Bronchial epithelial cell (primary cell): ENCODE measurements around the gene APBB2. TPM values are rescaled to one million over a fixed set of nuclear protein-coding genes. Genes with fewer than 3 reads are reported as not detected.

ENCODE experiments used
- DNase-seq: peaks from one replicate; pipeline ENCODE4 v3.0.0-alpha.2; 2010; ENCODE audit warnings: low read depth
- FAIRE-seq: peaks from 2 replicates; lab custom pipeline; 2011; peaks lifted over from hg19 to GRCh38; lab: Jason Lieb, UNC
- H3K27me3 ChIP-seq: 2 replicates; pipeline ENCODE4 v1.5.1; 2011; ENCODE audit warnings: low read length; ENCODE audit not compliant: control insufficient read depth, insufficient read depth
- H3K36me3 ChIP-seq: 2 replicates; pipeline ENCODE4 v1.5.1; 2011; ENCODE audit warnings: low read length; ENCODE audit not compliant: control insufficient read depth, insufficient read depth
- H3K4me3 ChIP-seq: 2 replicates; pipeline ENCODE4 v1.5.1; 2011; ENCODE audit warnings: mild to moderate bottlenecking, low read depth, low read length, control low read depth
- total RNA-seq: library from RNA; depleted of rRNA; stranded (reverse); fragments of >200 nt; gene quantifications from 2 replicates; pipeline ENCODE4 v1.2.1, GENCODE V29; 2014
- TF ChIP-seq, protein P1 (sequence below): IDR thresholded peaks from 2 replicates; pipeline ENCODE4 v1.5.1; 2011; ENCODE audit warnings: mild to moderate bottlenecking, moderate library complexity, low read length, control low read depth, inconsistent platforms; ENCODE audit not compliant: insufficient read depth, severe bottlenecking

The APBB2 gene
- total RNA-seq, 1 donor from 2014 or later: 39.2 TPM

DNA sequence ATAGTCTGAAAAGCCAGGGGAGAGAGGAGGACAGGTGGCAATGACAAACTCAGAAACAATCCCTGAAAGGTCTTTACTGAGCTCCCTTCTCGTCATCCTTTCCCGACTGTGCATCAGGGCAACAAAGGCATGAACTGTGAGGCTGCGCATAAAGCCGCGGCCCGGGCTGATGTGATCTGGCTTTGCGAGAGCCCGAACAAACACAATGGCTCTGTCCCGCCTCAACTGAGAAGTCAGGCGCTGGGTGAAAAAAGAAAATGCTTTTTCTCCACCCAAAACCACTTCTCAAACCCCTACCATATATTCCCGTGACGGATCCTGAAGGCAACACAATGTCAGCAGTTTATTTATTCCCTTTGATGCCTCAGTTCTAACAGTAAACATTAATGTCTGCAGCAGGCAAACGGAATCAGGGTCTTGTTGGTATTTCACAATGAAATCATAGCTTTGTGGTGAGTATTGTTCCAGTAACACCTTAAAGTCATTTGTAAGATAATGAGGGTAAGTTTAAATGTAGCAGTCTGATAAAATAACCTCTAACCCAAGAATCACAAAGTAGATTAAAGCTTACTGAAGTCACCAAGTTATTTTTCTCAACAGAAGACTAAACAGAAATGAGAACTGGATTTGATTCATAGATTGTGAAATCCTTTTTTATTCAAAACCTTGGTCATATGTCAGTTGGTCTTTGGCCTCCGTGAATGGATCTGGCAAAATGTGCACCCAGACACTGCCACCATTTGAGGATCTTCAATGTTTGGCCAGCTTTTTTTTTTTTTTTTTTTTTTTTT, 67.4 kb downstream of the APBB2 start:
- H3K27me3 ChIP-seq: no peaks in the 10 kb centered on the region
- DNase-seq (peak; percentile 44), FAIRE-seq (no peak)
- no peak overlapping the region for H3K4me3 ChIP-seq
- TF ChIP-seq, protein P1, sequence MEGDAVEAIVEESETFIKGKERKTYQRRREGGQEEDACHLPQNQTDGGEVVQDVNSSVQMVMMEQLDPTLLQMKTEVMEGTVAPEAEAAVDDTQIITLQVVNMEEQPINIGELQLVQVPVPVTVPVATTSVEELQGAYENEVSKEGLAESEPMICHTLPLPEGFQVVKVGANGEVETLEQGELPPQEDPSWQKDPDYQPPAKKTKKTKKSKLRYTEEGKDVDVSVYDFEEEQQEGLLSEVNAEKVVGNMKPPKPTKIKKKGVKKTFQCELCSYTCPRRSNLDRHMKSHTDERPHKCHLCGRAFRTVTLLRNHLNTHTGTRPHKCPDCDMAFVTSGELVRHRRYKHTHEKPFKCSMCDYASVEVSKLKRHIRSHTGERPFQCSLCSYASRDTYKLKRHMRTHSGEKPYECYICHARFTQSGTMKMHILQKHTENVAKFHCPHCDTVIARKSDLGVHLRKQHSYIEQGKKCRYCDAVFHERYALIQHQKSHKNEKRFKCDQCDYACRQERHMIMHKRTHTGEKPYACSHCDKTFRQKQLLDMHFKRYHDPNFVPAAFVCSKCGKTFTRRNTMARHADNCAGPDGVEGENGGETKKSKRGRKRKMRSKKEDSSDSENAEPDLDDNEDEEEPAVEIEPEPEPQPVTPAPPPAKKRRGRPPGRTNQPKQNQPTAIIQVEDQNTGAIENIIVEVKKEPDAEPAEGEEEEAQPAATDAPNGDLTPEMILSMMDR: no peak
- H3K36me3 ChIP-seq: no peaks in the 10 kb centered on the region

GRCh38 chr4:41146196-41146595, 68.1 kb downstream of the APBB2 start:
- H3K36me3 ChIP-seq: no peaks in the 10 kb centered on the region
- DNase-seq (no peak), FAIRE-seq (no peak)
- no peaks in the 10 kb centered on the region for H3K27me3 ChIP-seq
- TF ChIP-seq, protein P1: no peak
- H3K4me3 ChIP-seq: no peak overlapping the region

DNA sequence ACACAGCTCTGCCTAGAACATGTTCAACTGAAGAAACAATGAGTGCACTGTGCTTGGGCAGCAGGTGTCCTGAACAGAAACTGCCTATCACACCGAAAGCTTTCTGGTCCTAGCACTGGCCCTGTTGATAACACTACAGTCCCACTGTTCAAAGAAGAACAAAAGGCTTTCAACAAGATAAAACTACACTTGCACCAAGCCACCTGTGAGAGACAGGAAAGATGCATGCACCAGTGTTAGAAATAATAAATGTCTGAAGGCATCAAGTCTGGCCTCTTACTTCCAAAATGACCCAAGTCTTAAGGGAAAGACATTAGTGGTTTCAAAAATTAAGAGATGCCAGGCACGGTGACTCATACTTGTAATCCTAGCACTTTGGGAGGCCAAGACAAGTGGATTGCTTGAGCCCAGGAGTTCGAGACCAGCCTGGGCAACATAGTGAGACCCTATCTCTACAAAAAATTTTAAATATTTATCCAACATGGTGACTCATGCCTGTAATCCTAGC, 68.7 kb downstream of the APBB2 start:
- Histone ChIP-seq H3K36me3 (peaks cover under 1% of the 10 kb centered on the region), H3K27me3 (no peaks in the 10 kb centered on the region), H3K4me3 (no peak overlapping the region)
- FAIRE-seq (no peak), DNase-seq (no peak)
- TF ChIP-seq, protein P1: no peak

- Histone ChIP-seq H3K27me3 (no peaks in the 10 kb centered on the region), H3K36me3 (peaks cover 1% of the 10 kb centered on the region), H3K4me3 (no peak overlapping the region)
- TF ChIP-seq, protein P1: no peak
- DNase-seq: peak; percentile 65
- no peak for FAIRE-seq
Observed at GRCh38 chr4:41144812-41145211, 69.5 kb downstream of the APBB2 start.

GRCh38 chr4:41144040-41144379, 70.3 kb downstream of the APBB2 start:
- H3K27me3 ChIP-seq: no peaks in the 10 kb centered on the region
- TF ChIP-seq, protein P1: no peak
- FAIRE-seq: no peak
- no peak overlapping the region for H3K4me3 ChIP-seq
- DNase-seq: no peak
- peaks cover 1% of the 10 kb centered on the region for H3K36me3 ChIP-seq
